ENCODE data around the gene PRR5L.

The PRR5L gene

DNA sequence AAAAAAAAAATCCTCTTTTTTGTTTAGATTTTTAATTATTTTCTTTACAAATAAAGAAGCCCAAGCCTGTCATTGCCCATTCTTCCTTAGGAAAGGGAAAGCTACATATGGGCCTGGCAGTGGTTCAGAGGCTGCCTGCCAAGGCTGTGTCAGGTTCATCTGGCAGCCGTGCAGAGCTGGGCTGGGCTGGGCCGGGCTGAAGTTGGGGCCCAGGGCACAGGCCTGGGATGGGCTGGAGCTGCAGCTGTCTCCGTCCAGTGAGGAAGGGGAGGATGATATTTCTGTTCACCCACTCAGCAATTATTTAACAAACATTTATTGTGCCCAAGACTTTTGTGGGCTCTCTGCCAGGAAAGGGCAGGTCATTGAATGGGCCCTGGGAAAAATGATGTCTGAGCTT lies 4.6 kb downstream of the PRR5L start:
- H3K27me3 ChIP-seq (ENCODE audit: insufficient read depth, poor library complexity, severe bottlenecking) = no peaks in the 10 kb centered on the region
- TF ChIP-seq POLR2AphosphoS5 (IDR thresholded peaks at IDR 0.05; ENCODE audit: low read depth) (no peak), SPI1 (IDR thresholded peaks at IDR 0.05; ENCODE audit: borderline replicate concordance, low read depth) (no peak)
- TF ChIP-seq, protein P1, sequence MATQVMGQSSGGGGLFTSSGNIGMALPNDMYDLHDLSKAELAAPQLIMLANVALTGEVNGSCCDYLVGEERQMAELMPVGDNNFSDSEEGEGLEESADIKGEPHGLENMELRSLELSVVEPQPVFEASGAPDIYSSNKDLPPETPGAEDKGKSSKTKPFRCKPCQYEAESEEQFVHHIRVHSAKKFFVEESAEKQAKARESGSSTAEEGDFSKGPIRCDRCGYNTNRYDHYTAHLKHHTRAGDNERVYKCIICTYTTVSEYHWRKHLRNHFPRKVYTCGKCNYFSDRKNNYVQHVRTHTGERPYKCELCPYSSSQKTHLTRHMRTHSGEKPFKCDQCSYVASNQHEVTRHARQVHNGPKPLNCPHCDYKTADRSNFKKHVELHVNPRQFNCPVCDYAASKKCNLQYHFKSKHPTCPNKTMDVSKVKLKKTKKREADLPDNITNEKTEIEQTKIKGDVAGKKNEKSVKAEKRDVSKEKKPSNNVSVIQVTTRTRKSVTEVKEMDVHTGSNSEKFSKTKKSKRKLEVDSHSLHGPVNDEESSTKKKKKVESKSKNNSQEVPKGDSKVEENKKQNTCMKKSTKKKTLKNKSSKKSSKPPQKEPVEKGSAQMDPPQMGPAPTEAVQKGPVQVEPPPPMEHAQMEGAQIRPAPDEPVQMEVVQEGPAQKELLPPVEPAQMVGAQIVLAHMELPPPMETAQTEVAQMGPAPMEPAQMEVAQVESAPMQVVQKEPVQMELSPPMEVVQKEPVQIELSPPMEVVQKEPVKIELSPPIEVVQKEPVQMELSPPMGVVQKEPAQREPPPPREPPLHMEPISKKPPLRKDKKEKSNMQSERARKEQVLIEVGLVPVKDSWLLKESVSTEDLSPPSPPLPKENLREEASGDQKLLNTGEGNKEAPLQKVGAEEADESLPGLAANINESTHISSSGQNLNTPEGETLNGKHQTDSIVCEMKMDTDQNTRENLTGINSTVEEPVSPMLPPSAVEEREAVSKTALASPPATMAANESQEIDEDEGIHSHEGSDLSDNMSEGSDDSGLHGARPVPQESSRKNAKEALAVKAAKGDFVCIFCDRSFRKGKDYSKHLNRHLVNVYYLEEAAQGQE (IDR thresholded peaks at IDR 0.05; ENCODE audit: insufficient replicate concordance, low read depth) = no peak
- no peak overlapping the region for H3K27ac ChIP-seq (replicated peaks)
- no peak overlapping the region for H3K4me3 ChIP-seq (replicated peaks; ENCODE audit: insufficient read depth, low read length)
- no peak for DNase-seq (ENCODE audit: low read depth in 1 of 2, low spot score in 1 of 2)

DNA sequence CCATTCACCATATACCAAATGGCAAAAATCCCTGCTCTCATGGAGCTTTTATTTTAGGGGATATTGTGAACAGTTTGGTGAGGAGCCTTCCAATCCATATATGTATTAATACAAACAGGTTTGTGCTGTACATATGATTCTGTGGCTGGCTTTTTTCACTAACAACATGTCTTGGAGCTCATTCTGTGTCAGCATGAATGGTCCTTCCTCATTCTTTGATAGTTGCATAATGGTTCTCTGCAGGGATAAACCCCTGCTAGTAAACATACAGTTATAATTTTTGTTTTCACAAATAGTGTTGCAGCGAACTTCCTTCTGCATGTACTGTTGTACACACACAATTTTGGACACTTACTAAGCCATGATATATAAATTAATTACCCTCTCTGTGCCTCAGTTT lies 8.3 kb downstream of the PRR5L start:
- Histone ChIP-seq H3K27ac (replicated peaks) (no peak overlapping the region; the same call in 1 of the 2 replicates), H3K27me3 (ENCODE audit: insufficient read depth, poor library complexity, severe bottlenecking) (no peaks in the 10 kb centered on the region), H3K4me3 (replicated peaks; ENCODE audit: insufficient read depth, low read length) (no peak overlapping the region)
- no peak for TF ChIP-seq POLR2AphosphoS5 (IDR thresholded peaks at IDR 0.05; ENCODE audit: low read depth)
- DNase-seq (ENCODE audit: low read depth in 1 of 2, low spot score in 1 of 2) = peak in 1 of 2 experiments; percentile 18

DNA sequence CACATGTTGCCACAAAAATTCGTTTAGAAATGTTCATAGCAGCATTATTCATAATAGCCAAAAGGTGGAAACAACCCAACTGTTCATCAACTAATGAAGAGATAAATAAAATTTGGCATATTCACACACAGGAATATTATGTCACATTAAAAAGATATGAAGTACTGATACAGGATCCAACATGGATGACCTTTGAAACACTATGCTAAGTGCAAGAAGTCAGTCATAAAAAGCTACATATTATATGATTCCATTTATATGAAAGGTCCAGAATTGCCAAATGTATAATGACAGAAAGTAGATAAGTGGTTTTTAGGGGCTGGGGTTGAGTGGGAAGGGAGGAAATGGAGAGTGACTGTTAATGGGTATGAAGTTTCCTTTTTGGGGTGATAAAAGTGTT lies 9.0 kb downstream of the PRR5L start:
- DNase-seq (ENCODE audit: low read depth in 1 of 2, low spot score in 1 of 2) = no peak
- Histone ChIP-seq H3K27me3 (ENCODE audit: insufficient read depth, poor library complexity, severe bottlenecking) (no peaks in the 10 kb centered on the region), H3K27ac (replicated peaks) (no peak overlapping the region; the same call in 1 of the 2 replicates), H3K4me3 (replicated peaks; ENCODE audit: insufficient read depth, low read length) (no peak overlapping the region)
- TF ChIP-seq, protein P2, sequence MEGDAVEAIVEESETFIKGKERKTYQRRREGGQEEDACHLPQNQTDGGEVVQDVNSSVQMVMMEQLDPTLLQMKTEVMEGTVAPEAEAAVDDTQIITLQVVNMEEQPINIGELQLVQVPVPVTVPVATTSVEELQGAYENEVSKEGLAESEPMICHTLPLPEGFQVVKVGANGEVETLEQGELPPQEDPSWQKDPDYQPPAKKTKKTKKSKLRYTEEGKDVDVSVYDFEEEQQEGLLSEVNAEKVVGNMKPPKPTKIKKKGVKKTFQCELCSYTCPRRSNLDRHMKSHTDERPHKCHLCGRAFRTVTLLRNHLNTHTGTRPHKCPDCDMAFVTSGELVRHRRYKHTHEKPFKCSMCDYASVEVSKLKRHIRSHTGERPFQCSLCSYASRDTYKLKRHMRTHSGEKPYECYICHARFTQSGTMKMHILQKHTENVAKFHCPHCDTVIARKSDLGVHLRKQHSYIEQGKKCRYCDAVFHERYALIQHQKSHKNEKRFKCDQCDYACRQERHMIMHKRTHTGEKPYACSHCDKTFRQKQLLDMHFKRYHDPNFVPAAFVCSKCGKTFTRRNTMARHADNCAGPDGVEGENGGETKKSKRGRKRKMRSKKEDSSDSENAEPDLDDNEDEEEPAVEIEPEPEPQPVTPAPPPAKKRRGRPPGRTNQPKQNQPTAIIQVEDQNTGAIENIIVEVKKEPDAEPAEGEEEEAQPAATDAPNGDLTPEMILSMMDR (IDR thresholded peaks at IDR 0.05; ENCODE audit: insufficient read depth, low read length) = no peak
- TF ChIP-seq POLR2AphosphoS5 (IDR thresholded peaks at IDR 0.05; ENCODE audit: low read depth) (no peak), SPI1 (IDR thresholded peaks at IDR 0.05; ENCODE audit: borderline replicate concordance, low read depth) (no peak), GABPA (IDR thresholded peaks at IDR 0.05; ENCODE audit: low read depth) (no peak)
- TF ChIP-seq, protein P1 (IDR thresholded peaks at IDR 0.05; ENCODE audit: insufficient replicate concordance, low read depth) = no peak

DNA sequence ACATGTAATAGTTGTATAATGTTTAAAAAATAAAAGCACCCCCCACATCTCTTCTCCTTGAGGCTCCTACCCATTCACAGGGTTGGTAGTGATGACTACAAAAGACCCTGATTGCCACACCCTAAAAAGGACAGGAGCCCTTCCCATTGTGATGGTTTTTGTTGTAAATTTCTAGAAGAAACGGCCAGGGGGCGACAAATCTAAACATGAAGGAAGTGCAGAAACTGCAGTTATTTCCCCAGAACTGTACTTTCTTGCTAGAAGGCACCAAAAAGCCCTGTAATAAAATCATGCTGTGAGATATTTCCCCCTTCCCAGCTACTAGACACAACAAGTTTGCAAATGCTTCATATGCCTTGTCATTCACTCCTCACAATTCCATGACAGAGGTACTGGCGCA lies 10.8 kb downstream of the PRR5L start:
- H3K27me3 ChIP-seq (ENCODE audit: insufficient read depth, poor library complexity, severe bottlenecking) = no peaks in the 10 kb centered on the region
- TF ChIP-seq, protein P2 (IDR thresholded peaks at IDR 0.05; ENCODE audit: insufficient read depth, low read length) = no peak
- no peak for TF ChIP-seq SPI1 (IDR thresholded peaks at IDR 0.05; ENCODE audit: borderline replicate concordance, low read depth)
- TF ChIP-seq, protein P1 (IDR thresholded peaks at IDR 0.05; ENCODE audit: insufficient replicate concordance, low read depth) = no peak
- TF ChIP-seq POLR2AphosphoS5 (IDR thresholded peaks at IDR 0.05; ENCODE audit: low read depth) = no peak
- TF ChIP-seq GABPA (IDR thresholded peaks at IDR 0.05; ENCODE audit: low read depth) = no peak
- peak in 1 of 2 experiments; percentile 36 for DNase-seq (ENCODE audit: low read depth in 1 of 2, low spot score in 1 of 2)
- no peak overlapping the region for H3K27ac ChIP-seq (replicated peaks)
- H3K4me3 ChIP-seq (replicated peaks; ENCODE audit: insufficient read depth, low read length) = no peak overlapping the region
